ENCODE results near the gene SCGN. TPM values are rescaled to one million over a fixed set of nuclear protein-coding genes. Genes with fewer than 3 reads are reported as not detected.
A peak's percentile ranks its signal among the peaks of the same experiment; 100 is the strongest.

SCGN gene
- total RNA-seq, 1 donor from 2014 or later, result 1.6 TPM

- DNase-seq, result peak; percentile 23
- H3K9me3 ChIP-seq (replicated peaks), result no peaks in the 10 kb centered on the region
- H3K4me3 ChIP-seq, result no peak overlapping the region
- intact Hi-C loops (cut with micrococcal nuclease), result no loop called here
- H3K27me3 ChIP-seq (ENCODE audit: low read depth), result peaks cover 10% of the 10 kb centered on the region
- no peak overlapping the region for H3K27ac ChIP-seq (replicated peaks)
- H3K36me3 ChIP-seq, result no peaks in the 10 kb centered on the region
- no peaks in the 10 kb centered on the region for H3K4me1 ChIP-seq
- TF ChIP-seq, protein P1, sequence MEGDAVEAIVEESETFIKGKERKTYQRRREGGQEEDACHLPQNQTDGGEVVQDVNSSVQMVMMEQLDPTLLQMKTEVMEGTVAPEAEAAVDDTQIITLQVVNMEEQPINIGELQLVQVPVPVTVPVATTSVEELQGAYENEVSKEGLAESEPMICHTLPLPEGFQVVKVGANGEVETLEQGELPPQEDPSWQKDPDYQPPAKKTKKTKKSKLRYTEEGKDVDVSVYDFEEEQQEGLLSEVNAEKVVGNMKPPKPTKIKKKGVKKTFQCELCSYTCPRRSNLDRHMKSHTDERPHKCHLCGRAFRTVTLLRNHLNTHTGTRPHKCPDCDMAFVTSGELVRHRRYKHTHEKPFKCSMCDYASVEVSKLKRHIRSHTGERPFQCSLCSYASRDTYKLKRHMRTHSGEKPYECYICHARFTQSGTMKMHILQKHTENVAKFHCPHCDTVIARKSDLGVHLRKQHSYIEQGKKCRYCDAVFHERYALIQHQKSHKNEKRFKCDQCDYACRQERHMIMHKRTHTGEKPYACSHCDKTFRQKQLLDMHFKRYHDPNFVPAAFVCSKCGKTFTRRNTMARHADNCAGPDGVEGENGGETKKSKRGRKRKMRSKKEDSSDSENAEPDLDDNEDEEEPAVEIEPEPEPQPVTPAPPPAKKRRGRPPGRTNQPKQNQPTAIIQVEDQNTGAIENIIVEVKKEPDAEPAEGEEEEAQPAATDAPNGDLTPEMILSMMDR (IDR thresholded peaks at IDR 0.05; ENCODE audit: borderline replicate concordance), result no peak
These were observed 54.4 kb downstream of the SCGN start for GRCh38 chr6:25706314-25707014.

DNA sequence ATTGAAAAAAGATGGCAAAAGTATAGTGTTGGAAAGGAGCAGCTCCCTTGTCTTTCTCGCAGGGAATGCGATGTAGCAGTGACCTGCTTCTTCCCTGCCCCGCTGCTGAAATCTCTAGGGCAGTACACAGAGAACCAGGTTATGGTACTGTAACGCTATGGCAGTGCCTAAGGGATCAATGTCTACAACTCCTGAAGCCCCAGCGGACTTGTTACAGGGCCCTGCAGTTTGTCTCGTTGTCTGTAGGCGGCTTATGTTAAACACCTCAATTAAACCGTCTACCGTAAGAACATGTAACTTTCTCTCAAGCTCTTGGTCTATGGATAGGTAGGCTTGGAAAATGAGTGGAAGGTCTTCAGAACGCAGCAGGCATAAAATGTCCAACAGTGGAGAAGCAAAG is 57.7 kb downstream of the SCGN start:
- H3K4me3 ChIP-seq, result no peak overlapping the region
- H3K27me3 ChIP-seq (ENCODE audit: low read depth), result peaks cover 3% of the 10 kb centered on the region
- H3K9me3 ChIP-seq (replicated peaks), result no peaks in the 10 kb centered on the region
- intact Hi-C loops (cut with micrococcal nuclease), result loop anchor here (10.0 kb wide), 1 partner anchor 485 kb away; no protein-coding TSS in a partner anchor
- no peaks in the 10 kb centered on the region for H3K36me3 ChIP-seq
- DNase-seq, result no peak
- TF ChIP-seq, protein P1 (IDR thresholded peaks at IDR 0.05; ENCODE audit: borderline replicate concordance), result no peak
- no peak overlapping the region for H3K27ac ChIP-seq (replicated peaks)
- no peaks in the 10 kb centered on the region for H3K4me1 ChIP-seq

GRCh38 chr6:25710287-25710686 is 58.3 kb downstream of the SCGN start:
- no peak for DNase-seq
- Histone ChIP-seq H3K27ac (replicated peaks) (no peak overlapping the region), H3K9me3 (replicated peaks) (no peaks in the 10 kb centered on the region), H3K36me3 (no peaks in the 10 kb centered on the region), H3K4me3 (no peak overlapping the region), H3K27me3 (ENCODE audit: low read depth) (no peaks in the 10 kb centered on the region), H3K4me1 (no peaks in the 10 kb centered on the region)
- TF ChIP-seq, protein P1 (IDR thresholded peaks at IDR 0.05; ENCODE audit: borderline replicate concordance), result no peak
- intact Hi-C loops (cut with micrococcal nuclease), result loop anchor here (10.0 kb wide), 1 partner anchor 485 kb away; no protein-coding TSS in a partner anchor

- intact Hi-C loops (cut with micrococcal nuclease), result loop anchor here (10.0 kb wide), 1 partner anchor 489 kb away; no protein-coding TSS in a partner anchor
- TF ChIP-seq, protein P1 (IDR thresholded peaks at IDR 0.05; ENCODE audit: borderline replicate concordance), result no peak
These were observed 61.8 kb downstream of the SCGN start for GRCh38 chr6:25713824-25714223.

DNA sequence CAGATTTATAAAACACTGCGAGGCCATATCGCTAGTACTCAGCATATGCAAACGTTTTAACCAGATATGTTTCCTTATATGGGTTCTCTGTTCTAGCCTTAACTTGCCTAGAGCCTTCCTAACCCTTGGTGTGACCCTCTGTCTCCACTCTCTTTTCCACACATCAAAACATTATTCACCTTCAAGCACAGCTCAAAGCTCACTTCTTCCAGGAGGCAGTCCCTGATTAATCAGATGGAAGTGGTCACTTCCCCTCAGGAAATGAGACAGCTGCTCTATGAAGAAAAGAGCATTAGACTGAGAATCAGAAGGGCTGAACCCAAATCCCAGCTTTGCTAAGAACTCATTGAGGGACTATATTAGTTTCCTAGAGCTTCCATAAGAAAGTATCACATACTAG is 62.8 kb downstream of the SCGN start:
- Histone ChIP-seq H3K27ac (replicated peaks) (no peak overlapping the region), H3K36me3 (no peaks in the 10 kb centered on the region), H3K9me3 (replicated peaks) (no peaks in the 10 kb centered on the region), H3K4me3 (no peak overlapping the region), H3K4me1 (no peaks in the 10 kb centered on the region), H3K27me3 (ENCODE audit: low read depth) (no peaks in the 10 kb centered on the region)
- DNase-seq, result no peak
- intact Hi-C loops (cut with micrococcal nuclease), result loop anchor here (10.0 kb wide), 1 partner anchor 490 kb away; no protein-coding TSS in a partner anchor
- TF ChIP-seq, protein P1 (IDR thresholded peaks at IDR 0.05; ENCODE audit: borderline replicate concordance), result no peak

More at GRCh38 chr6:25713824-25714223, 61.8 kb downstream of the SCGN start:
- H3K27me3 ChIP-seq (ENCODE audit: low read depth), result no peaks in the 10 kb centered on the region
- H3K9me3 ChIP-seq (replicated peaks), result no peaks in the 10 kb centered on the region
- DNase-seq, result no peak
- H3K36me3 ChIP-seq, result no peaks in the 10 kb centered on the region
- H3K27ac ChIP-seq (replicated peaks), result no peak overlapping the region
- H3K4me1 ChIP-seq, result no peaks in the 10 kb centered on the region
- no peak overlapping the region for H3K4me3 ChIP-seq

Data from left ventricle myocardium inferior (tissue), 1 donor.